Suprapubic skin (tissue), 3 donors: Measurements from ENCODE around the gene DFFB.

Source experiments
- EP300 ChIP-seq: sonication (generic); formaldehyde crosslinking; IDR thresholded peaks from one replicate; pipeline ENCODE4 v1.6.1; 2017; ENCODE audit warnings: antibody characterized with exemption
- TF ChIP-seq, protein P1 (sequence below), 2 donors: fragments of 200-600 bp in 1 of 2; fragments of 450-650 bp in 1 of 2; sonication (generic) in 1 of 2; IDR thresholded peaks; one replicate each; pipeline ENCODE4 v1.5.1; 2016 to 2019; ENCODE audit warnings: antibody characterized with exemption in 2 of 2, mild to moderate bottlenecking in 1 of 2, moderate library complexity in 1 of 2

DNA sequence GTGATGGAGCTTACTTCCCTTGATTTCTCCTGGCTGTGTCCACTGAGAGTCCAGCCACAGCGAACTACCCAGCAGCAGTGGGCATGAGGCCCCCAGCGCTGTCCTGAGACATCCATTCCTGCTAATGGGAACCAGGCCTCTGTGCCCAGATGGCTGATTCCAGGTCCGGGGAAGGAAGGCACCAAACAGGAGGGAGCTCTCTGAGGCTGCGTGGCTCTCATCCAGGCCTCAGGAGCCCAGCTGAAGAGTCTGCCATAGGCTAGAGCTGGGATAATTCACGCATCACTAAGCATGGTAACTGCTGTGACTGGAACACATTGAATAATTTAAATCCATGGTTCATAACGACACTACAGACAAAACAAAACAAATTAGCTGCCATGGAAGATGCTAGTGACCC lies 36.3 kb upstream of the DFFB start:
- no peak for TF ChIP-seq EP300
- TF ChIP-seq, protein P1, sequence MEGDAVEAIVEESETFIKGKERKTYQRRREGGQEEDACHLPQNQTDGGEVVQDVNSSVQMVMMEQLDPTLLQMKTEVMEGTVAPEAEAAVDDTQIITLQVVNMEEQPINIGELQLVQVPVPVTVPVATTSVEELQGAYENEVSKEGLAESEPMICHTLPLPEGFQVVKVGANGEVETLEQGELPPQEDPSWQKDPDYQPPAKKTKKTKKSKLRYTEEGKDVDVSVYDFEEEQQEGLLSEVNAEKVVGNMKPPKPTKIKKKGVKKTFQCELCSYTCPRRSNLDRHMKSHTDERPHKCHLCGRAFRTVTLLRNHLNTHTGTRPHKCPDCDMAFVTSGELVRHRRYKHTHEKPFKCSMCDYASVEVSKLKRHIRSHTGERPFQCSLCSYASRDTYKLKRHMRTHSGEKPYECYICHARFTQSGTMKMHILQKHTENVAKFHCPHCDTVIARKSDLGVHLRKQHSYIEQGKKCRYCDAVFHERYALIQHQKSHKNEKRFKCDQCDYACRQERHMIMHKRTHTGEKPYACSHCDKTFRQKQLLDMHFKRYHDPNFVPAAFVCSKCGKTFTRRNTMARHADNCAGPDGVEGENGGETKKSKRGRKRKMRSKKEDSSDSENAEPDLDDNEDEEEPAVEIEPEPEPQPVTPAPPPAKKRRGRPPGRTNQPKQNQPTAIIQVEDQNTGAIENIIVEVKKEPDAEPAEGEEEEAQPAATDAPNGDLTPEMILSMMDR (IDR thresholded peaks at IDR 0.05), result no peak
